ENCODE results near the gene SMC2. TPM values are rescaled to one million over a fixed set of nuclear protein-coding genes. Genes with fewer than 3 reads are reported as not detected.

Gene SMC2
- total RNA-seq, 1 donor from 2014 or later: 3.7 TPM

- FAIRE-seq (no peak), DNase-seq (ENCODE audit: low read depth) (no peak)
- H3K4me3 ChIP-seq (ENCODE audit: low read depth, low read length): no peak overlapping the region
These were observed 20.4 kb upstream of the SMC2 start for GRCh38 chr9:104073770-104074133.

GRCh38 chr9:104074876-104075275 is 19.2 kb upstream of the SMC2 start:
- FAIRE-seq (no peak), DNase-seq (ENCODE audit: low read depth) (peak; percentile 63)
- Histone ChIP-seq H3K27me3 (ENCODE audit: control insufficient read depth, insufficient read depth, low read length) (no peaks in the 10 kb centered on the region), H3K4me3 (ENCODE audit: low read depth, low read length) (no peak overlapping the region), H3K36me3 (ENCODE audit: control insufficient read depth, insufficient read depth, low read length) (no peaks in the 10 kb centered on the region)
- TF ChIP-seq CTCF (IDR thresholded peaks at IDR 0.05; ENCODE audit: insufficient read depth, low read length, severe bottlenecking): no peak

More at GRCh38 chr9:104073770-104074133, 20.4 kb upstream of the SMC2 start:
- no peaks in the 10 kb centered on the region for H3K27me3 ChIP-seq (ENCODE audit: control insufficient read depth, insufficient read depth, low read length)
- TF ChIP-seq CTCF (IDR thresholded peaks at IDR 0.05; ENCODE audit: insufficient read depth, low read length, severe bottlenecking): no peak
- H3K36me3 ChIP-seq (ENCODE audit: control insufficient read depth, insufficient read depth, low read length): no peaks in the 10 kb centered on the region

DNA sequence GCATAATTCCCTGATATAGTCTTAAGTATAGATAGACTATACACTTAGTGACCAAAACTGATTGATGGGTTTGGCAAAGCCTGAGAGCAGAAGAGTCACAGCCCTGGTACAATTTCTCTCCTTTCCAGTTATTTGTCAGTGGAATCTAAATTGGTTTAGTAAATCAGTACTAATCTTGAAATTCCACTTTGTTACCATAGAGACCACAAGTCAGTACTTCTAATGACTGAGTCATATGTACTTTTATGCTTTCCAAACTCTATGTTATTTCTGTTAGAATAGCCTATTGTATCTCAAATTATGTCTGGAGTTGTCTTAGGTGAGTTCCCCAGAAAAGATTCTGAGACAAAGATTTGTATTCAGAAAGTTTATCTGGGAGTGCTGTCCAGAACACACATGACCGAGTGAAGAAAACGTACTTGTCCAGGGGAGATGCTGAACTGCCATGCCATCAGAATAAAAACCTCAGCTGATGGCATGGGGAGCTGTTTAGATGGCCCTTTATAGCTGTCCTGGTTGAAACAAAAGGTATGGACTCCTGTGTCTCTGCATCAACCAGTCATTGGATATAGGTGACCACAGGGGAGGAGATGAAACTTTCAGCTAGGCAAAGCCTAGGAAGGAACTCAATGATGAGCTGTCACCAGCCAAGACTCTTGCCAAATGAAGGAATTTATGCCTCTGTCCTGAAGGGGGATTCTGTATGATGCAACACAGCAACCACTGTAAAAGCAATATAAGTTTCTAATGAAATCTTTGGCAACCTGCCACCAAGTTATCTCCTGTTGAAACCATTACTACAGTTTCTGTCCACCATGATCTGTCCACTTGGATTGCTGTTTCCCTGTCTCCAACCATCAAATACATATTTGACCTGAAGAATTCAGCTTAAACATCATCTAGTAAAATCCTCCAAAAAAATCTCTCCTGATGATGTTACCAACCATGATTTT is 18.0 kb upstream of the SMC2 start:
- H3K27me3 ChIP-seq (ENCODE audit: control insufficient read depth, insufficient read depth, low read length): no peaks in the 10 kb centered on the region
- no peaks in the 10 kb centered on the region for H3K36me3 ChIP-seq (ENCODE audit: control insufficient read depth, insufficient read depth, low read length)
- DNase-seq (ENCODE audit: low read depth): peak; percentile 61
- H3K4me3 ChIP-seq (ENCODE audit: low read depth, low read length): no peak overlapping the region
- TF ChIP-seq CTCF (IDR thresholded peaks at IDR 0.05; ENCODE audit: insufficient read depth, low read length, severe bottlenecking): no peak
- no peak for FAIRE-seq

DNA sequence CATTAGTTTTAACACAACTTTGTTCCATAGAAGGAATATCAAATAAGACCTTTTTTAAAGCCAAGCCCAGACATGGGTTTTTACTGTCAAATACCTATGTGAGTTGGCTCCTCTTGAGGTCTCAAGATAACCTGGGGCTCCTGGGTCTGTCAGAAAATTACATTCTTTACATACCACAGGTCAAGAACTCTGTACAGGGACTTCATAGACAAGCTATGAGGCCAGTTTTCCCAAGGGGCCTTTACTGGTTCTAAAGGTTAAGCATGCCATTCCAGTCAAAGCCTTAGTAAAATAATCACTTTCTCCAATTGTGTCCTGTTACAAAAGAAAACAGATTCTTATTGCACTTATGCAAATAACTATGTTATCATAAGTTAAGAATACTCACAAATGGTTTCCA is 15.5 kb upstream of the SMC2 start:
- H3K4me3 ChIP-seq (ENCODE audit: low read depth, low read length): no peak overlapping the region
- TF ChIP-seq CTCF (IDR thresholded peaks at IDR 0.05; ENCODE audit: insufficient read depth, low read length, severe bottlenecking): no peak
- no peaks in the 10 kb centered on the region for H3K27me3 ChIP-seq (ENCODE audit: control insufficient read depth, insufficient read depth, low read length)
- DNase-seq (ENCODE audit: low read depth) (no peak), FAIRE-seq (no peak)
- no peaks in the 10 kb centered on the region for H3K36me3 ChIP-seq (ENCODE audit: control insufficient read depth, insufficient read depth, low read length)

DNA sequence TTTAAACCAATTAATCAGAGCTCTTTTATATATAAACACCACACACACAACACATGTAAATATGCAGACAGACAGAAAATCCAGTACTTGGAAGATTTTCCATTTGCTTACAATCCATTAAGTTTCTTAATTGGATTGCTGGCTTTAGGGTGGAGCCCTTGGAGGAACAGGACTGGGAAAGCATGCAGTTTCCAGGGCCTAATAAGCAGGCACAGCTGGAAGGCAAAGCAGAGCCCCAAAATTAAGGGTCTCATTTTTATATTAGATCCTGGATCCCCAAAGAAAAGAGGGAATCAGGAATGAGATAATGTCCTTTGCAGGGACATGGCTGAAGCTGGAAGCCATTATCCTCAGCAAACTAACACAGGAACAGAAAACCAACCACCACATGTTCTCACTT is 13.1 kb upstream of the SMC2 start:
- FAIRE-seq (no peak), DNase-seq (ENCODE audit: low read depth) (no peak)
- Histone ChIP-seq H3K4me3 (ENCODE audit: low read depth, low read length) (no peak overlapping the region), H3K36me3 (ENCODE audit: control insufficient read depth, insufficient read depth, low read length) (no peaks in the 10 kb centered on the region), H3K27me3 (ENCODE audit: control insufficient read depth, insufficient read depth, low read length) (no peaks in the 10 kb centered on the region)
- TF ChIP-seq CTCF (IDR thresholded peaks at IDR 0.05; ENCODE audit: insufficient read depth, low read length, severe bottlenecking): no peak

All from bronchial epithelial cell (primary cell).